WERI-Rb-1 (cell line): ENCODE data around the gene METTL2B.
"Not testable (repeated sequence)": the region's sequence is repeated elsewhere in the genome, so short reads cannot be mapped to it uniquely, and the experiment has no call there.

Experiments
- DNase-seq: peaks from one replicate; pipeline ENCODE4 v3.0.0-alpha.2; 2020
- H3K27ac ChIP-seq: fragments of 250-450 bp; sonication (Bioruptor Pico); 2 replicates; pipeline ENCODE4 v1.5.1; 2020; ENCODE audit warnings: mild to moderate bottlenecking, moderate library complexity
- H3K27me3 ChIP-seq: fragments of 250-450 bp; sonication (Bioruptor Pico); 2 replicates; pipeline ENCODE4 v1.5.1; 2021; ENCODE audit warnings: mild to moderate bottlenecking, low read depth, moderate library complexity; ENCODE audit not compliant: insufficient read depth, severe bottlenecking
- H3K36me3 ChIP-seq: fragments of 250-450 bp; sonication (Bioruptor Pico); 2 replicates; pipeline ENCODE4 v1.5.1; 2020; ENCODE audit warnings: mild to moderate bottlenecking, moderate library complexity
- H3K4me3 ChIP-seq: 2 replicates; pipeline ENCODE4 v1.5.1; 2011; ENCODE audit warnings: low read depth, mild to moderate bottlenecking, control low read depth, low read length
- H3K9me3 ChIP-seq: fragments of 250-450 bp; sonication (Bioruptor Pico); 2 replicates; pipeline ENCODE4 v1.5.1; 2021; ENCODE audit warnings: mild to moderate bottlenecking, moderate library complexity; ENCODE audit not compliant: severe bottlenecking
- TF ChIP-seq, protein P1 (sequence below): IDR thresholded peaks from 2 replicates; pipeline ENCODE4 v1.5.1; 2011; ENCODE audit warnings: low read depth, mild to moderate bottlenecking, control low read depth, inconsistent platforms, low read length

Gene METTL2B

DNA sequence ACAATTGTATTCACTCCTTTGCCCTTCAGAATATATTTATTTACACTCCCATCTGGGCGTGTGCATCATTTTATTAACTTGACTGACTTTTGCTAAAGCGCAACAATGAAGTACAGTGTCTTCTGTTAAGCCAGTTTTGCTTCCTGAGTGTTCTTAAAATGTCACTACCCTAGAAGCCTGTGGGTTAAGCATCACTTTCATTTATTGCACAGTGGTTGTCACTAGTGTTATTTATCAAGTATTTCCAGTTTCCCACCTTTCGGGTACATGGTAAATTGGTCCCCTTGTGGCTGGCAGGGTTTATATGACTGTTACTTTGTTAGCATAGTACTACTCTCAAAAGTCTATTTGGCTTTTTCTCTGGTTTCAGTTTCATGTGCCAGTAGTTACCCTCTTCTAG, 17.6 kb upstream of the METTL2B start:
- Histone ChIP-seq H3K9me3 (peaks cover 2% of the 10 kb centered on the region), H3K36me3 (peaks cover 46% of the 10 kb centered on the region), H3K27ac (no peak overlapping the region), H3K4me3 (no peak overlapping the region), H3K27me3 (no peaks in the 10 kb centered on the region)
- TF ChIP-seq, protein P1, sequence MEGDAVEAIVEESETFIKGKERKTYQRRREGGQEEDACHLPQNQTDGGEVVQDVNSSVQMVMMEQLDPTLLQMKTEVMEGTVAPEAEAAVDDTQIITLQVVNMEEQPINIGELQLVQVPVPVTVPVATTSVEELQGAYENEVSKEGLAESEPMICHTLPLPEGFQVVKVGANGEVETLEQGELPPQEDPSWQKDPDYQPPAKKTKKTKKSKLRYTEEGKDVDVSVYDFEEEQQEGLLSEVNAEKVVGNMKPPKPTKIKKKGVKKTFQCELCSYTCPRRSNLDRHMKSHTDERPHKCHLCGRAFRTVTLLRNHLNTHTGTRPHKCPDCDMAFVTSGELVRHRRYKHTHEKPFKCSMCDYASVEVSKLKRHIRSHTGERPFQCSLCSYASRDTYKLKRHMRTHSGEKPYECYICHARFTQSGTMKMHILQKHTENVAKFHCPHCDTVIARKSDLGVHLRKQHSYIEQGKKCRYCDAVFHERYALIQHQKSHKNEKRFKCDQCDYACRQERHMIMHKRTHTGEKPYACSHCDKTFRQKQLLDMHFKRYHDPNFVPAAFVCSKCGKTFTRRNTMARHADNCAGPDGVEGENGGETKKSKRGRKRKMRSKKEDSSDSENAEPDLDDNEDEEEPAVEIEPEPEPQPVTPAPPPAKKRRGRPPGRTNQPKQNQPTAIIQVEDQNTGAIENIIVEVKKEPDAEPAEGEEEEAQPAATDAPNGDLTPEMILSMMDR: no peak
- no peak for DNase-seq

DNA sequence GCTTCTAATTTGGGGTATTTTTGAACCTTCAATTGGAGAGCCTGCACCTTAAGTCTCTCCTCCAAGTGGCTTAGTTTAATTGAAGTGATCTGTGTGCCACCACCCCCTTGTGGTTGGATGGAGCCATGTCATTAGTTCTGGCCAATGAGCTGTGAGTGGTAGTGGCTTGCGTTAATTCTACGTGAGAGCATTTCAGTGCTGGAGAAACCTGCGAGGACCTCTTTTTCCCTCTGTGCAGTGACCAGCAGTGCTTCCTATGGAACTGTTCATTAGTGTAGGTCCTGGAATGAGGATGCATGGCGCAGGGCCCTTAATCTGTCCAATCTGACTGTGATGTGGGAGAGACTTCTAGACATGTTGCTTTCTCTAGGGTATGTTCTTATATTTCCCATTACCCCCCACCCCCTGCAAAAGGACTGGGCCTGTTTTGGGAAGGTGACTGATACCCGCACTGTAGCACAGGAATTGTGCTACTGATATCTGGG, 17.1 kb upstream of the METTL2B start:
- H3K27me3 ChIP-seq: no peaks in the 10 kb centered on the region
- no peak overlapping the region for H3K27ac ChIP-seq
- TF ChIP-seq, protein P1: peak; percentile 85
- H3K9me3 ChIP-seq: peaks cover 2% of the 10 kb centered on the region
- H3K4me3 ChIP-seq: no peak overlapping the region
- DNase-seq: peak; percentile 74
- H3K36me3 ChIP-seq: peaks cover 49% of the 10 kb centered on the region

DNA sequence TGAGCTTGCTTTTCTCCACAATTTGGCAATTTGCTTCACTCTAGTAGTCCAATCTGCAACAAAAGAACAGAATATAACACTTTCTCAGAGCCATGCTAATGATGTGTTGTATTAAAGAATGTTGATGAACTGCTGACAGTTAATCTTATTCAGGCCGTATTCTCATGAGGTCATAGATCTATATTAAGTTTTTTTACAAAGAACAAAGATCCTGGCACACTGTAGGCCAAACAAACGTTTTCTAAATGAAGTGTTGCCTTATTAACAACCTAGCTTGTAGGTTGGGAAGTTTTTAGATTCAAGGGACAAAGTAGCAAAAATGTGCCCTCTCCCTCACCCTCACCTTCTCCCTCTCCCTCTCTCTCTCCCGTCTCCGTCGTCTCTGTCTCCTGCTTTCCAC, 14.1 kb upstream of the METTL2B start:
- DNase-seq: no peak
- no peaks in the 10 kb centered on the region for H3K27me3 ChIP-seq
- TF ChIP-seq, protein P1: no peak
- no peak overlapping the region for H3K4me3 ChIP-seq
- H3K27ac ChIP-seq: no peak overlapping the region
- peaks cover 43% of the 10 kb centered on the region for H3K36me3 ChIP-seq
- peaks cover 2% of the 10 kb centered on the region for H3K9me3 ChIP-seq

DNA sequence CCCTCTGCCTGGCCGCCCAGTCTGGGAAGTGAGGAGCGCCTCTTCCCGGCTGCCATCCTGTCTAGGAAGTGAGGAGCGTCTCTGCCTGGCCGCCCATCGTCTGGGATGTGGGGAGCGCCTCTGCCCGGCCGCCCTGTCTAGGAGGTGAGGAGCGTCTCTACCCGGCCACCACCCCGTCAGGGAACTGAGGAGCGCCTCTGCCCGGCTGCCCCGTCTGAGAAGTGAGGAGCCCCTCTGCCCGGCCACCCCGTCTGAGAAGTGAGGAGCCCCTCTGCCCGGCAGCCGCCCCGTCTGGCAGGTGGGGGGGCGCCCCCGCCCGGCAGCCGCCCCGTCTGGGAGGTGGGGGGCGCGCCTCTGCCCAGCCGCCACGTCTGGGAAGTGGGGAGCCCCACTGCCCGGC, 13.2 kb upstream of the METTL2B start:
- not testable (repeated sequence) for DNase-seq, H3K27ac ChIP-seq, H3K4me3 ChIP-seq, H3K27me3 ChIP-seq, H3K9me3 ChIP-seq
- H3K36me3 ChIP-seq: peaks cover 34% of the 10 kb centered on the region

DNA sequence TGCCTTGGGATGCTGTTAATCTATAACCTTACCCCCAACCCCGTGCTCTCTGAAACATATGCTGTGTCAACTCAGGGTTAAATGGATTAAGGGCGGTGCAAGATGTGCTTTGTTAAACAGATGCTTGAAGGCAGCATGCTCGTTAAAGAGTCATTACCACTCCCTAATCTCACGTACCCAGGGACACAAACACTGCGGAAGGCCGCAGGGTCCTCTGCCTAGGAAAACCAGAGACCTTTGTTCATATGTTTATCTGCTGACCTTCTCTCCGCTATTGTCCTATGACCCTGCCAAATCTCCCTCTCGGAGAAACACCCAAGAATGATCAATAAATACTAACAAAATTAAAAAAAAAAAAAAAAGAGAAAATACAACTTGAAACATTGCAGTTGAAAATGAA, 12.6 kb upstream of the METTL2B start:
- Histone ChIP-seq H3K27ac (peak overlapping the region; percentile 73), H3K36me3 (peaks cover 29% of the 10 kb centered on the region)
- H3K9me3 ChIP-seq, H3K4me3 ChIP-seq, H3K27me3 ChIP-seq, DNase-seq: not testable (repeated sequence)

DNA sequence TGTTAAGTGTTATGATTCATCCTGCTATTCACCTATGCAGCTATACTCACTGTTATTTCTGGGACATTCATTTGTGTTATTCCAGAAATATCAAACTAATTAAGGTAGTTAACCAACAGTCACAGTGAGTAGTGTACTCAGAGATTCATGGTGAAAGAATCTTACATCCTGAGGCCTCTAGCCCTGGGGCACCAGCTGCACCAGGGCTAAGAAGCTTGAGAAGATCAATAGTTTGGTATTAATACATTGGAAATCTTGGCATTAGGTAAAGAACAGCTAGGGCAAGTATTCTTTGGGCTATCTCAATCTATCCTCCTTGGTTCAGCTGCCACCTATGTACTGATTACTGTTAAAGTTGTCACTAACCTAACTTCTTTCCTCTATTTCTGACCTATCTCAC, 9.7 kb upstream of the METTL2B start:
- not testable (repeated sequence) for H3K9me3 ChIP-seq, H3K4me3 ChIP-seq, H3K27ac ChIP-seq, H3K27me3 ChIP-seq, DNase-seq
- peaks cover 14% of the 10 kb centered on the region for H3K36me3 ChIP-seq

DNA sequence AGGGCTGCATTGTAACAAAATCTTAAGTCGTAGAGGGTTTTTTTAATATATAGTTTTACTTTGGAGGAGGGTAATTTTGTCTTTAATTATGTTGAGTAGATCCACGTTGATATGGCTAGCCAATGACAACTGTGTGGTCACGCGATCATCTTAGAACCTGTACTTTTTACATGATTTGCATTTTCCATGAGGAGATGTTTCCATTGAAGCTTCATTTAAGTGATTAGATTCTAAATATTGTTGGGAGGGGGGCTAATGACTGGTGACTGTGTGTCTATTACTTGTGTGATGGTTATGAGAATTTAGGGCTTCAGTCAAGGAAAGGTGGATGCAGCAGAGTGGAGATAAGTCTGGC, 765 bp downstream of the METTL2B start:
- peak overlapping the region; percentile 87 for H3K27ac ChIP-seq
- not testable (repeated sequence) for DNase-seq, H3K9me3 ChIP-seq, H3K27me3 ChIP-seq, H3K36me3 ChIP-seq
- peak overlapping the region; percentile 88 for H3K4me3 ChIP-seq

DNA sequence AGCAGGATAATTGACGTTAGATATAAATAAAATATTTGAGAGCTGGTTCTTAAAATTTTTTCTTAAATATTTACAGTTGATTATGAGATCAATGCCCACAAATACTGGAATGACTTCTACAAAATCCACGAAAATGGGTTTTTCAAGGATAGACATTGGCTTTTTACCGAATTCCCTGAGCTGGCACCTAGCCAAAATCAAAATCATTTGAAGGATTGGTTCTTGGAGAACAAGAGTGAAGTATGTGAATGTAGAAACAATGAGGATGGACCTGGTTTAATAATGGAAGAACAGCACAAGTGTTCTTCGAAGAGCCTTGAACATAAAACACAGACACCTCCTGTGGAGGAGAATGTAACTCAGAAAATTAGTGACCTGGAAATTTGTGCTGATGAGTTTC, 2.5 kb downstream of the METTL2B start:
- H3K27ac ChIP-seq, H3K9me3 ChIP-seq, H3K36me3 ChIP-seq, DNase-seq, H3K4me3 ChIP-seq, H3K27me3 ChIP-seq: not testable (repeated sequence)

DNA sequence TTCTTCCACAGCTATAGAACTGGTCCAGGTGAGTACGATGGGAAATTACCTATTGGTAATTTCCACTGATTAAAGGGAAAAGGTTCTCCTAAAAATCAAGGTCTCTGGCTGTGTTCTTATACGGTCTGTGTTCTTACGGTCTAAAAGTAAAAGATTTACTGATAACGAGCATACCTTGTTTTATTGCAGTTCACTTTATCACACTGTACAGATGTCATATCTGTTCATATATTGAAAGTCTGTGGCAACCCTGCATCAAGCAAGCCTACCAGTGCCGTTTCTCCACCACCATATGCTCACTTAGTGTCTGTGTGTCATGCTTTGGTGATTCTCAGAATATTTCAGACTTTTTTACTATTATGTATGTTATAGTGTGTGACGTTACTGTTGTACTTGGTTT, 11.6 kb downstream of the METTL2B start:
- H3K36me3 ChIP-seq: peaks cover 11% of the 10 kb centered on the region
- not testable (repeated sequence) for H3K27ac ChIP-seq, H3K4me3 ChIP-seq, DNase-seq, H3K9me3 ChIP-seq, H3K27me3 ChIP-seq
